ENCODE results near the gene CCDC117. TPM values are rescaled to one million over a fixed set of nuclear protein-coding genes. Genes with fewer than 3 reads are reported as not detected.
"Not testable (repeated sequence)": the region's sequence is repeated elsewhere in the genome, so short reads cannot be mapped to it uniquely, and the experiment has no call there.

Gene CCDC117
- total RNA-seq, 1 donor: 23.0 TPM

DNA sequence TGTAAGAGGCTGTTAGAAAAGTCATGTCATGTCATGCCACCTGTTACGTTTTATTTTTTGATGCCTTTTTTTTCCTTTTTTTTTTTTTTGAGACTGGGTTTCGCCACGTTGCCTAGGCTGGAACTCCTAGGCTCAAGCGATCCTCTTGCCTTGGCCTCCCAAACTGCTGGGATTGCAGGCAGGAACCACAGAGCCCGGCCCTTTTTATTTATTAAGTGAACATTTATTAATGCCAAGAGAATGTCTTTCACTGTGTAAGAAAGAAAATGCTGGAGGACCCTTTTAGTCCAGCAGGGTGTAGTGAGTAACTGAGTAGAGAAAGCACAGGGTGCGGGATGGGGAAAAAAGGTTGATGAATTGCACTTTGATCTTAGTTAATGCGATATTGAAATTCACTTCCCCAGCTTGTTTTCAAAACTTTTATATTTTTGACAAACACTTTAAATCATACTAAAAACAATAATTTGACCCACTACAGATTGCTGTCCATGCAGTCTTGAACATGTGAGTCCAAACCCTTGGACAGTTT is 30.2 kb downstream of the CCDC117 start:
- no peak overlapping the region for H3K4me3 ChIP-seq (ENCODE audit: low read depth, low read length)
- TF ChIP-seq, protein P1, sequence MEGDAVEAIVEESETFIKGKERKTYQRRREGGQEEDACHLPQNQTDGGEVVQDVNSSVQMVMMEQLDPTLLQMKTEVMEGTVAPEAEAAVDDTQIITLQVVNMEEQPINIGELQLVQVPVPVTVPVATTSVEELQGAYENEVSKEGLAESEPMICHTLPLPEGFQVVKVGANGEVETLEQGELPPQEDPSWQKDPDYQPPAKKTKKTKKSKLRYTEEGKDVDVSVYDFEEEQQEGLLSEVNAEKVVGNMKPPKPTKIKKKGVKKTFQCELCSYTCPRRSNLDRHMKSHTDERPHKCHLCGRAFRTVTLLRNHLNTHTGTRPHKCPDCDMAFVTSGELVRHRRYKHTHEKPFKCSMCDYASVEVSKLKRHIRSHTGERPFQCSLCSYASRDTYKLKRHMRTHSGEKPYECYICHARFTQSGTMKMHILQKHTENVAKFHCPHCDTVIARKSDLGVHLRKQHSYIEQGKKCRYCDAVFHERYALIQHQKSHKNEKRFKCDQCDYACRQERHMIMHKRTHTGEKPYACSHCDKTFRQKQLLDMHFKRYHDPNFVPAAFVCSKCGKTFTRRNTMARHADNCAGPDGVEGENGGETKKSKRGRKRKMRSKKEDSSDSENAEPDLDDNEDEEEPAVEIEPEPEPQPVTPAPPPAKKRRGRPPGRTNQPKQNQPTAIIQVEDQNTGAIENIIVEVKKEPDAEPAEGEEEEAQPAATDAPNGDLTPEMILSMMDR (IDR thresholded peaks at IDR 0.05; ENCODE audit: insufficient read depth, low read length): no peak
- DNase-seq (ENCODE audit: low read depth): no peak

DNA sequence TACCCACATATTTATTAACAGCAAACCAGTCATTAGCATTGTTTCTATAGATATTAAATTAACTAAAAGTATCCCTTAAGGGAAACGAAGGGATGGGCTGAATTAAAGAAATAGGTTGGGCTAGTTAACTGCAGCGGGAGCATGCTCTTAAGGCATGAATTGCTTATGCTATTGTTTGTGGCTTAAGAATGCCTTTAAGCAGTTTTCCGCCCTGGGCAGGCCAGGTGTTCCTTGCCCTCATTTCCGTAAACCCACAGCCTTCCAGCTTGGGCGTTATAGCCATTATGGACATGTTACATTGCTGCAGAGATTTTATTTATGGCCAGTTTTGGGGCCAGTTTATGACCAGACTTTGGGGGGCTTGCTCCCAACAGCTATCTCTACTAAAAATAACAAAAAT is 32.9 kb downstream of the CCDC117 start:
- H3K4me3 ChIP-seq (ENCODE audit: low read depth, low read length); DNase-seq (ENCODE audit: low read depth): not testable (repeated sequence)

DNA sequence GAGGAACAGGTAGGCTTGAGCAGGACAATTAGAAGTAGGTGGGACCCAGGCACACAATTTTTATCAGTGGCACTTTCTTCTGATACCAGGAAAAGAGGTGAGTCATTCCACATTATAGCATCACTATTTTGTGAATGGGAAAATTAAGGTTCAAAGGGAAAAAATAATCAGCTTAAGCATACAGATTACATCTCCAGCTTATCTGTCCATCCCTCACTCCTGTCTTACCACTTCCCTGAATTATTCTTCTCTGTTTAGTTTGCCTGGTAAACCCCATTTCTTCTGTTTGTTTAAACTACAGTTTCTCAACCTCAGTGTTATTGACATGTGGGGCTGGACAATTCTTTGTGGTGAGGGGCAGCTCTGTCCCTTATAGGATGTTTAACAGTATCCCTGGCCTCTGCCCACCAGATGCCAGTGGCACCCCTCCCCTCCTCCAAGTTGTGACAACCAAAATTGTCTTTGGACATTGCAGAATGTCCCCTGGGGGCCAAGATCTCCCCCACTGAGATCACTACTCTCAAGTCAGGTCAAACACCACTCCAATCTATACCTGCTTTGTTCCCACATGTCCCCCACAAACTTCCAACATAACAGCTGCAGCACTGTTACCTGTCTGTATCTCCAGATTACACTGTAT is 36.3 kb downstream of the CCDC117 start:
- no peak overlapping the region for H3K4me3 ChIP-seq (ENCODE audit: low read depth, low read length)
- TF ChIP-seq, protein P1 (IDR thresholded peaks at IDR 0.05; ENCODE audit: insufficient read depth, low read length): no peak

DNA sequence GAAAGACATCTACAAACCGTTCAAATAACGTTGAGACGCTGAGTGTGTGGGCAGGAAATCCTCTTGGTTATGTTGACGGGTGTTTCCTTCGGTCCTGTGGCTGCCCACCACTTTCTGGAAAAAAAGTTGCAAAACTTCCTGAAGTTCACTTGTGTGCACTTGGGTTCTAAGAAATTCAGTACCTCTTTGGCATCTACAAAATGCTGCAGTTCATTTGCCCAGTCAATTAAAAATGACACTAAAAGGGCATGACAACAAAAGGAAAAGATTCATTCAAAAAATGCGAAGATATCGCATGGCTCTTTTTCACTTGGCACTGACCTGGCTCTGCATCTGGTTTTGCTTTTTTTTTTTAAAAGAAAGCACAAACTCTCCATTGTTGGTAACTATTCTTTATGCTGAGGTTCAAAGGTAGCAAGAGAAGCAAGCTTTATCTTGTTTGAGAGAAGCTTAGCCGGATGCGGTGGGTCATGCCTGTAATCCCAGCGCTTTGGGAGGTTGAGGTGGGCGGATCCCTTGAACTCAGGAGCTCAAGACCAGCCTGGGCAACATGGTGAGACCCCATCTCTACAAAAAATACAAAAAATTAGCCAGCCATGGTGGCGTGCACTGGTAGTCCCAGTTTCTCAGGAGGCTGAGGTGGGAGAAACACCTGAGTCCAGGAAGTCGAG is 38.5 kb downstream of the CCDC117 start:
- TF ChIP-seq, protein P1 (IDR thresholded peaks at IDR 0.05; ENCODE audit: insufficient read depth, low read length): no peak
- no peak overlapping the region for H3K4me3 ChIP-seq (ENCODE audit: low read depth, low read length)
- DNase-seq (ENCODE audit: low read depth): no peak

More for the DNA sequence above, 36.3 kb downstream of the CCDC117 start:
- no peak for DNase-seq (ENCODE audit: low read depth)

DNA sequence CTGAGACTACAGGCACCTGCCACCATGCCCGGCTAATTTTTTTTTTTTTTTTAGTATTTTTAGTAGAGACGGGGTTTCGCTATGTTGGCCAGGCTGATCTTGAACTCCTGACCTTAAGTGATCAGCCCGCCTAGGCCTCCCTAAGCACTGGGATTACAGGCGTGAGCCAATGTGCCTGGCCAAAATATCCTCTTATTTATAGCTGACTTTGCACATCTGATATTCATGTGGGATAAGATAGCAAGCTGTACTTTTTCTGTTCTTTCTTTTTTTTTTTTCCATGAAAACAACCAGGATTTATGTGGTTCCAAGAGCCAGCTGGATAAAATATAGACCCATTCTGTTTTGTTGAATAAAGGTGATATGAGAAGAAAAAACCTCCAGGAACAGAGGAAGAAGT is 40.0 kb downstream of the CCDC117 start:
- no peak for DNase-seq (ENCODE audit: low read depth)
- H3K4me3 ChIP-seq (ENCODE audit: low read depth, low read length): no peak overlapping the region
- TF ChIP-seq, protein P1 (IDR thresholded peaks at IDR 0.05; ENCODE audit: insufficient read depth, low read length): no peak

DNA sequence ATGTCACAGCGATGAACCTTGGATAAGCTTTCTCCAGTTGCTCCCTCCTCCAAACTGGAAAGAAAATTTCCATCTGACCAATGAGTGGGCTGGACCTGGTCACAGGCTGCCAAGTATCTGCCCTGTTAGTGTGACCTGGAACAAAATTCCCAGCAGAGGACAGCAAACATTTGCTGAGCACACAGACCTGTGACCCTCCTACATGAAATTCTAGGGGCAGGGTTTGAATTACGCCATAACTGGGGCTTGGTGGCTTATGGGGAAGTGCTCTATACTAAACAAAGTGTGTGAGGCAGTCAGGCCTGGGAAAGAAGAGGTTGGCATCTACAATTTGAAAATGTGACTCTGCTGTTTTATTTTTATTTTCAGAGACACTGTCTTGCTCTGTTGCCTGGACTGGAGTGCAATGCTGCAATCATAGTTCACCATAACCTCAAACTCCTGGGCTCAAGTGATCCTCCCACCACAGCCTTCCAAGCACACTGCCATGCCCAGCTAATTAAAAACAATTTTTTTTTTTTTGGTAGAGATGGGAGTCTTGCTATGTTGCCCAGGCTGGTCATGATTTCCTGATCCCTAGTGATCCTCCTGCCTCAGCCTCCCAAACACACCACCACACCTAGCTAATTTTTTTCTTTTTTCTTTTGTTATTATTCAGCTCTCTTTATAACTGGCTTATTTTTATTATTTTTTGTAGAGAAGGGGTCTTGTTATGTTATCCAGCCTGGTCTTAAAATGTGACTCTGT is 41.5 kb downstream of the CCDC117 start:
- H3K4me3 ChIP-seq (ENCODE audit: low read depth, low read length): no peak overlapping the region
- TF ChIP-seq, protein P1 (IDR thresholded peaks at IDR 0.05; ENCODE audit: insufficient read depth, low read length): no peak
- DNase-seq (ENCODE audit: low read depth): no peak

DNA sequence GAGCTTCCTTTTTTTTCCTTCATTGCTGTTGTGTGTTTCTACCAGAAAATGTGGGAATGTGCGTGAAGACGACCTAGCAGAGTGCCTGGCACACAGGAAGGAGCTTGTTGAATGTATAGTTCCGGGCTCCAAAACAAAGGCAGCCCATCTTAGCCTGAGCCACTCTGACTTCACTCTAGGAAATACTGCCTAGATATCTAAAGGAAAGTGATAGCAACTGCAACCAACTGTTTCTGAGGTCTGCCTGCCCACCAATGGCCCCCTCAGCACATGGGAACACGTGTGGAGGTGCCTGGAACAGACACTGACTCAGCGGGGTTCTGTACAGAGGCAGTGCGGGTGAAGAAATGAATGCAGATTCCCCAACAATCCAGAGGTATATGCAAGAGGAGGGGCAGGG is 42.6 kb downstream of the CCDC117 start:
- TF ChIP-seq, protein P1 (IDR thresholded peaks at IDR 0.05; ENCODE audit: insufficient read depth, low read length): no peak
- DNase-seq (ENCODE audit: low read depth): no peak
- H3K4me3 ChIP-seq (ENCODE audit: low read depth, low read length): no peak overlapping the region
